HG02938 (cell line): ENCODE data around the gene TMCC2.

Experiments
- ATAC-seq: cut with Tn5 transposase; IDR thresholded peaks from one replicate; pipeline ENCODE4 v1.9.1; 2021; ENCODE audit warnings: mild to moderate bottlenecking, moderate library complexity; ENCODE audit not compliant: unreplicated experiment

Gene TMCC2

GRCh38 chr1:205239078-205239477 is 11.3 kb downstream of the TMCC2 start:
- no peak for ATAC-seq

GRCh38 chr1:205240118-205240517 is 12.4 kb downstream of the TMCC2 start:
- ATAC-seq: no peak

- ATAC-seq: no peak
Observed at GRCh38 chr1:205240569-205240968, 12.8 kb downstream of the TMCC2 start.

DNA sequence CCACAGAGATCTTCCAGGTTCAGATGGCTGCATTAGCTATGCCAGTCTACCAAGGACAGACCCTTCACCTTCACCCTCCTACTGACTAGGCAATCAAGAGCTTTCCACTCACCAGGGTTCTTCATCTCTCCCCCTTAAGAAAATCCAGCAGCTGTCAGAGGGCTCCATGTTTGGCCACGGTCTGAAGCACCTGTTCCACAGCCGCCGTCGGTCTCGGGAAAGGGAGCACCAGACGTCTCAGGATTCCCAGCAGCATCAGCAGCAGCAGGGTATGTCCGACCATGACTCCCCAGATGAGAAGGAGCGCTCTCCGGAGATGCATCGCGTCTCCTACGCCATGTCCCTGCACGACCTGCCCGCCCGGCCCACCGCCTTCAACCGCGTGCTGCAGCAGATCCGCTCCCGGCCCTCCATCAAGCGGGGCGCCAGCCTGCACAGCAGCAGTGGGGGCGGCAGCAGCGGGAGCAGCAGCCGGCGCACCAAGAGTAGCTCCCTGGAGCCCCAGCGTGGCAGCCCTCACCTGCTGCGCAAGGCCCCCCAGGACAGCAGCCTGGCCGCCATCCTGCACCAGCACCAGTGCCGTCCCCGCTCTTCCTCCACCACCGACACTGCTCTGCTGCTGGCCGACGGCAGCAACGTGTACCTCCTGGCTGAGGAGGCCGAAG is 13.8 kb downstream of the TMCC2 start:
- no peak for ATAC-seq

GRCh38 chr1:205243350-205244191 is 15.8 kb downstream of the TMCC2 start:
- no peak for ATAC-seq

DNA sequence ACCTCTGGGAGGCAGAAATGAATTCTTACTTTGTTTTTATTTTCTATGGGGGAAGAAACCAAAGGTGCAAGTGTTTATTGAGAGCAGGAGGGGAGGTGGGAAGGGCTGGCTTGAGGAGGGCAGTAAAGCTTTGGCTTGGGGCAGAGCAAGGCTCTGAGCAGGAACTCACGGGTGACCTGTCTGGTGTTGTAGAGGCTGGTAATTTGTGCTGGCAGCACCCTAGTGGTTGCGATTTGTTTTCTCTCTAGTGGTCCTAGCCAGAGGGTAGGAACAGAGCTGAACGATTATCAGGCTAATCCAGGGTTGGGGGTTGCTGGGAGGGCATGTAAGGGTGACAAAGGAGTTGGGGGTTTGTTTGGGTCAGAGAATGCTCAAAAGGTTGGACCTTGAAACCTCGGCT is 16.6 kb downstream of the TMCC2 start:
- ATAC-seq: no peak

- no peak for ATAC-seq
Observed at GRCh38 chr1:205245096-205245495, 17.4 kb downstream of the TMCC2 start.

- ATAC-seq: no peak
Observed at GRCh38 chr1:205246351-205247119, 18.8 kb downstream of the TMCC2 start.

- no peak for ATAC-seq
Observed at GRCh38 chr1:205247130-205247921, 19.6 kb downstream of the TMCC2 start.

- no peak for ATAC-seq
Observed at GRCh38 chr1:205248793-205249601, 21.3 kb downstream of the TMCC2 start.

DNA sequence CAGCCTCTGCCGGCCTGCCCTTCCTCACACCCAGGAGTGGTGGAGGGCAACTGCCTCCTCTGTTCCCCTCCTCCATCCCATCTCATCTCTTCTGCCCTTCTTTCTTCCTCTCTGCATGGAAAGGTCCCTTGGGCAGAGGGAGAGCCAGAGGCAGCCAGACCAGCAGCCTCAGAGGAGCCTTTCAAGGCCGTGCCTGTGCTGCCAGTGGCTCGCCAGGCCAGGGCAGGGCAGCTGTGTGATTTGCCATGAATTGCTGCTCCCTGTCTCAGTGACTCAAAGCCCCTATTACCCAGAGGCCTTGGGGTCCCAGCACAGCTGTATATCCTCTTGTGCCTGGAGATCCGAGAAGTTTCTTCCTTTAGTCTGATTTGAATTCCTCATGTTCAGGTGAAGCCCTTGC is 21.9 kb downstream of the TMCC2 start:
- no peak for ATAC-seq

- ATAC-seq: no peak
Observed at GRCh38 chr1:205250699-205251098, 23.0 kb downstream of the TMCC2 start.

DNA sequence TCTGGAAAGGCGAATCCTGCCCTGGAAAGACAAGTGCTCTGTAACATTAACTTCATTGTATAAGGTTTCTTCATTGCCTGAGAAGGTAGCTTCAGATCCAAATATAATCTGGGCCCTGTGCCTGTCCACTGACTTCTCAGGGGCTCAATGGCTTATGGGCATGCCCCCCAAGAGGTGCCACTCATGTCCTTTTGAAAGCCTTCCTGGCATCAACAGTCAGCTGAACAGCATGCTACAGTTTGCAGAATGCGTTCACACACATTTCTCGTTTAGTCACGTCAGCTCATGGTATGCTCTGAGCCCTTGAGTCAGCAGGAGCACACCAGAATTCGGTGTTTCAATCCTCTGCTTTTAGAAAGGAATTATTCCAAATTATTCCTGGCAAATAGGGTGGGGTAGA is 23.8 kb downstream of the TMCC2 start:
- no peak for ATAC-seq

DNA sequence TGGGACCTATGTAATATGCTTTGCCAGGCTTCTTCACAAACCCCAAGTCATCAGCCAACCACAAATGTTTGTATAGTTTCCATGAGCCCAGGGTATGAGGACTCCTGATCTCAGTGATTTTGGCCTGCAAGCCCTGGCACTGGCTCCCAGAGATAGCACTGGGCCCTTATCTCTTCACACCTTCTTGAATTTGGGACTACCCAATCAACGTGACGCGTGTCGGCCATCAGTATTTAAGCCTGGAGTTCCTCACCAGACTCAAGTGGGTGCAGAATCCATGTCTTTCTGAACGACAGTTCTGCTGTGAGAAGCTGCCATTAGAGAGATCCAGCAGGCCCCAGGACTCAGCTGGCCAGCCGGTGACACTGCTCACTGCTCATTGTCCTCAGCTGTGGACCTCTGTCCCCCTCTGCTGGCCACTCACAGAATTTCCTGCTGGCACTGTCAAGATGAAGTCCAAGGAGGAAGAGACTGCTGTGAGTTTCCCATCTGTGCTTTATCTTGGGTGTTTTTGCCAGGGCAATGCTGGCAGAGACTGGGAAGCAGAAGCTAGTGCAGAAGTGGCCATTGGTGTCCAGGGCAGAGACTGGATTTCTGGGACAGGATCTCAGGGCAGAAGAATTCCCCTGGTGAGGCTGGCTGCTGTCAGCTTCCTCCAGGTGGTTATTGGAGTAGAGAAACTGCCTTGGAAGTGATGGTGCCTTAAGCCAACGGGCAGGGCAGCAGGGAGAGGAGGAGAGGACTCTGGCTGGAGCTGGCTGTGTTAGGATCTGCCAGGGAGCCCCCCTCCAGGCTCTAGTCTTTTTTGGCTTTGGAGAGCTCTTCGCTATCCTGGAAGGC is 28.4 kb downstream of the TMCC2 start:
- no peak for ATAC-seq

- ATAC-seq: no peak
Observed at GRCh38 chr1:205256951-205257625, 29.3 kb downstream of the TMCC2 start.

DNA sequence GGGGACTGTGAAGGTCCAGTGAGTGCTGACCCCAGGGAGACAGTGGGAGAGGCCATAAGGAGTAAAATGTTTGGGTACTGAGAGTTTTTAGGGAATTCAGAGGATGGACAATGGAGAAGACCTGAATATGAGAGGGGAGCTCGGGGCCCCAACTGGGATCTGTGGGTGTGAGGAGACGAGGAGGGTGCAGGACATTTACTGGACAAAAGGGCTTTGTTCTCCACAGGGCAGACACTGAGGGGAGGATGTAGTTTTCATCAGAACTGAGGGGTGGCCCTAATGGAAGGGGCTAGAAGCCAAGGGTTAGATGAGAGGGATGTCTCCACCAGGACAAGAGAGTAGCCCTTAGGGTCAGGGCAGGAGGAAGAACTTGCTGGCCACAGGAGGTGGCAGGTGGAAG is 30.0 kb downstream of the TMCC2 start:
- ATAC-seq: no peak

GRCh38 chr1:205258261-205258691 is 30.5 kb downstream of the TMCC2 start:
- no peak for ATAC-seq

- no peak for ATAC-seq
Observed at GRCh38 chr1:205258719-205259118, 31.0 kb downstream of the TMCC2 start.
